HG02981 (cell line): Measurements from ENCODE around the gene HTRA2.

Source experiments
- ATAC-seq: cut with Tn5 transposase; IDR thresholded peaks from one replicate; pipeline ENCODE4 v1.9.1; 2021; ENCODE audit warnings: mild to moderate bottlenecking, moderate library complexity; ENCODE audit not compliant: unreplicated experiment

The HTRA2 gene

GRCh38 chr2:74538881-74539339, 9.2 kb downstream of the HTRA2 start:
- ATAC-seq = no peak

GRCh38 chr2:74540291-74540690, 10.6 kb downstream of the HTRA2 start:
- ATAC-seq = no peak

GRCh38 chr2:74542978-74543377, 13.2 kb downstream of the HTRA2 start:
- no peak for ATAC-seq

- ATAC-seq = no peak
These were observed 14.9 kb downstream of the HTRA2 start for GRCh38 chr2:74544634-74545033.

- no peak for ATAC-seq
These were observed 16.3 kb downstream of the HTRA2 start for GRCh38 chr2:74546004-74546403.

- no peak for ATAC-seq
These were observed 18.7 kb downstream of the HTRA2 start for GRCh38 chr2:74548285-74548899.

GRCh38 chr2:74548900-74549826, 19.4 kb downstream of the HTRA2 start:
- no peak for ATAC-seq

GRCh38 chr2:74550231-74550630, 20.5 kb downstream of the HTRA2 start:
- no peak for ATAC-seq

GRCh38 chr2:74551530-74551929, 21.8 kb downstream of the HTRA2 start:
- no peak for ATAC-seq

- ATAC-seq = no peak
These were observed 22.5 kb downstream of the HTRA2 start for GRCh38 chr2:74551942-74552913.

GRCh38 chr2:74552914-74553811, 23.4 kb downstream of the HTRA2 start:
- no peak for ATAC-seq

GRCh38 chr2:74553892-74554819, 24.4 kb downstream of the HTRA2 start, which contains the start of the genes DOK1 and LOXL3:
DOK1 (plus strand) TSS chr2:74554720; CDS start chr2:74554755, 35 bp downstream.
LOXL3 (minus strand) TSS chr2:74553942; CDS start chr2:74552634, 1,308 bp downstream.
- ATAC-seq = peak; percentile 40

GRCh38 chr2:74554820-74555531, 25.2 kb downstream of the HTRA2 start:
- ATAC-seq = peak; percentile 30

- no peak for ATAC-seq
These were observed 25.9 kb downstream of the HTRA2 start for GRCh38 chr2:74555610-74556103.

- ATAC-seq = no peak
These were observed 26.4 kb downstream of the HTRA2 start for GRCh38 chr2:74556159-74556558.

GRCh38 chr2:74556831-74557370, 27.2 kb downstream of the HTRA2 start:
- no peak for ATAC-seq
